AG09309 (cell line): Measurements from ENCODE around the gene RCVRN.

Source experiments
- DNase-seq: peaks from one replicate; pipeline ENCODE4 v3.0.0-alpha.2; 2010; ENCODE audit warnings: low read depth
- H3K4me3 ChIP-seq: 2 replicates; pipeline ENCODE4 v1.5.1; 2011; ENCODE audit warnings: mild to moderate bottlenecking, low read depth, low read length, moderate library complexity; ENCODE audit not compliant: control insufficient read depth
- TF ChIP-seq, protein P1 (sequence below): IDR thresholded peaks from 2 replicates; pipeline ENCODE4 v1.5.1; 2011; ENCODE audit warnings: mild to moderate bottlenecking, low read depth, low read length, inconsistent platforms; ENCODE audit not compliant: insufficient read depth, control insufficient read depth; ENCODE audit errors: missing control alignments

The RCVRN gene

DNA sequence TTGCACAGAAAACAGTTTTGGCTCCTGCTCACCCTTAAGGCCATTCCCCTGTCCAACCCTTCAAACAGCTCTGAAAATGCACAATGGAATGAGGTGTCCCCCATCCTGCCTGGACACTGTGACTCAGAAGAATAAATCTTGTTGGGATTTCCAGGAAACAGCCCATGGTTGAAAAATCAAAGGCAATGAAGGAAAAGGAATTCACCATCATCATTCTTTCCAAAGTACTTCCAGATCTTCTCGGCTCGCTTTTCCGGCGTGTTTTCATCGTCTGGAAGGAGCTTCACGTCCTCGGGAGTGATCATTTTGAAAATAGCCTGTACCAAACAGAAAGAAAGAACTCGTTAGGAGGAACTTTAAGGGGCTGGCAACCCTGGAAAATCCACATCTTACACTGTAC lies 4.3 kb downstream of the RCVRN start:
- DNase-seq: no peak
- no peak overlapping the region for H3K4me3 ChIP-seq
- TF ChIP-seq, protein P1, sequence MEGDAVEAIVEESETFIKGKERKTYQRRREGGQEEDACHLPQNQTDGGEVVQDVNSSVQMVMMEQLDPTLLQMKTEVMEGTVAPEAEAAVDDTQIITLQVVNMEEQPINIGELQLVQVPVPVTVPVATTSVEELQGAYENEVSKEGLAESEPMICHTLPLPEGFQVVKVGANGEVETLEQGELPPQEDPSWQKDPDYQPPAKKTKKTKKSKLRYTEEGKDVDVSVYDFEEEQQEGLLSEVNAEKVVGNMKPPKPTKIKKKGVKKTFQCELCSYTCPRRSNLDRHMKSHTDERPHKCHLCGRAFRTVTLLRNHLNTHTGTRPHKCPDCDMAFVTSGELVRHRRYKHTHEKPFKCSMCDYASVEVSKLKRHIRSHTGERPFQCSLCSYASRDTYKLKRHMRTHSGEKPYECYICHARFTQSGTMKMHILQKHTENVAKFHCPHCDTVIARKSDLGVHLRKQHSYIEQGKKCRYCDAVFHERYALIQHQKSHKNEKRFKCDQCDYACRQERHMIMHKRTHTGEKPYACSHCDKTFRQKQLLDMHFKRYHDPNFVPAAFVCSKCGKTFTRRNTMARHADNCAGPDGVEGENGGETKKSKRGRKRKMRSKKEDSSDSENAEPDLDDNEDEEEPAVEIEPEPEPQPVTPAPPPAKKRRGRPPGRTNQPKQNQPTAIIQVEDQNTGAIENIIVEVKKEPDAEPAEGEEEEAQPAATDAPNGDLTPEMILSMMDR: no peak

DNA sequence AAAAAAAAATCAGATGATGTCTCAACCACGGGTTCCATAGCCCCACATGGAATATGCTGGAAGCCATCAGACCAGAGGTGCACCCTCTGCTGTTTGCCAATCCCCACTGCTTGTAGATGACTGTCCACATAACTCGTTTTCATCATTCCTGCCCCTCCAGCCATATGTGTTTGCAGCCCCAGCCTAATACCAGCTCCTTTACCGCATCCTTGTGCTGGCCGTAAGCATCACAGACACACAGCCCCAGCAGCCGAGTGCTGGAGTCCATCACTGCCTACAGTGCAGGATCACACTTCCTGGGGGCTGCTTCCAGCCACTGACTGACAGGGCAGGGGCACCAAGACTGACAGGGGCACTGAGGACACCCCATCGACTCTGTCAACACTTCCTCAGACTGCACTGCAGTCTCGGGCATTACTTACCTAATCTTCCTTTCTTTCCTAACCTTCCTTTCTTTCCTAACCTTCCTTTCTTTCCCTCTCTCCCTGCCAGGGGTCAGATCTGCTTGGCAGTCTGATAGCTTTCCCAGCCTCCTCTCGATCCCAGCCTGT lies 5.0 kb downstream of the RCVRN start:
- DNase-seq: no peak
- no peak overlapping the region for H3K4me3 ChIP-seq
- TF ChIP-seq, protein P1: no peak

DNA sequence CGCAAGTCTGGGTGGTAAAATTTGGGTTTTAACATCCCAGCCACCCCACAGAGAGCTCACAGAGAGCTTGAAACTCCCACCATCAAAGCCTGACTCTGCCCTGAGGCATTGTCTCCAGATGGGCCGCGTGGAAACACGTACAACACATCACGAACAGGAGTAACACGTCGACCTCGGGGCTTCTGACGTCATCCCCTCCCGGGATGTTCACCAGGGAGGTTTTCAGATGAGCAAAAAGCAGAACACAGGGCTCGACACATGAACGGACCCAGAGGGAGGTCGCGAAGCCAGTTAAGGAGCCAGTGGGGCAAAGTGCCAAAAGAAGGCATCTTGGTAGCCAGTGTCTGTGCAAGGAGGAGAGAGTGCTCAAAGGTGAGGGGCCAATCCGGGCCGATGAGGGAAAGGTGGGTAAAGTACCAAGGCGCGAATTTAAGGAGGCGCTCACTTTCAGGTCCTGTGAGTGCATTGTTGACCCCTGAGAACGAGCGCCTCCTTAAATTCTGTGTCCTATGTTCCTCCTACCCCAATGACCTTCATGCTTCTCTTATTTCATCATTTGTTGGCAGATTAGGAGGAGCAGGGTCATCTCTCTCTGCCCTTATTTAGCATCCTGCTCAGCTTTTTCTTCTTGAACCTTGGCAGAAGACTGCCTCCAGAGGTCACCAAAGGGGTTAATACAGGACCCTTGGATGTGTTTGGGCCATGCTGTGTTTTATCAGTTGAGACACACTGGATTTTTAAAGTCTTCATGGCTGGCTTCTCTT lies 5.6 kb downstream of the RCVRN start:
- H3K4me3 ChIP-seq: no peak overlapping the region
- DNase-seq: no peak
- TF ChIP-seq, protein P1: no peak

DNA sequence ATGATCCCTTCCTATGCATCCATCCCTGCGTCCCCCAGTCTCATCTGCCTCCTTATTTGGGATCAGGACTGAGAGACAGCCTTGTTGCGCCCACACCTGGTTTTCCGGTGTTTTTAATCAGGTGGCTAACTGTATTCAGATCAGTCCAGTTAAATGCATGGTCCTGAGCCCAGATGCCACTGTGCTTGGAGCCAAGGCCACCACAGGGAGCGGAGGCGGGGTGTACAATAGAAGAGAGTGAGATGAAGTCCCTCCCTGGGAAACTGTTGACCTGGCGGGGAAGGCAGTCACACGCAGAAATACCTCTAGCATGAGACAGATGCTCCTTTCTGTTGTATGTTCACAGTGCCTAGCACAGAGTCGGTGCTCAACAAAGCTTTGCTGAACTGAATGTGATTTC lies 6.3 kb downstream of the RCVRN start:
- no peak for DNase-seq
- no peak overlapping the region for H3K4me3 ChIP-seq
- TF ChIP-seq, protein P1: no peak

DNA sequence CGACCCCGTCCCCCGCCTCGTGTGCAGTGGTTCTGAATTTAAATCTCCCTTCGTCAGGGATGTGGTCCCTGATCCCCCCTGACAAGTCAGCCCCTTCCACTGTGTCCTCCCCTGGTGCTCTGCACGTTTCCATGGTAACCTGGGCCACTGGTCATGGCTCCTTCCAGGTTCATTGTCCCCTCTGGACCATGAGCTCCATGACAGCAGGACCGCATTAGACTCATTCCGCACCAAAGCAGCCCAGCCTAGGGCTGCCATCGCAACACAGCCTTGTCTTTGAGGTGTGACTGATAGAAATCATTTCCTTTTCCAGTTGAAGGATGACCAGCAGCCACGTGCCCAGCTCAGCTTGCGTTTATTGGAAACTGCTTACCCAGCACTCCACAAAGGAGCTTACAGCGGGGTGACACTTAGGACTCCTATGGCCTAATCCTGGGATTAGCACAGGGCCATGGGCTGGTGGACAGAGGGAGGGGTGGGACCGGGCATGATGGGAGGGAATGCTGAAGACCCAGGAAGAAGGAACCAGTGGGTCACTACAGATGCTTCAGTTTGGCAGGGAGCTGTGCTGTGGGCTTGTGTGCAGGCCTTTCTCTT lies 7.6 kb downstream of the RCVRN start:
- TF ChIP-seq, protein P1: no peak
- H3K4me3 ChIP-seq: no peak overlapping the region
- DNase-seq: no peak

DNA sequence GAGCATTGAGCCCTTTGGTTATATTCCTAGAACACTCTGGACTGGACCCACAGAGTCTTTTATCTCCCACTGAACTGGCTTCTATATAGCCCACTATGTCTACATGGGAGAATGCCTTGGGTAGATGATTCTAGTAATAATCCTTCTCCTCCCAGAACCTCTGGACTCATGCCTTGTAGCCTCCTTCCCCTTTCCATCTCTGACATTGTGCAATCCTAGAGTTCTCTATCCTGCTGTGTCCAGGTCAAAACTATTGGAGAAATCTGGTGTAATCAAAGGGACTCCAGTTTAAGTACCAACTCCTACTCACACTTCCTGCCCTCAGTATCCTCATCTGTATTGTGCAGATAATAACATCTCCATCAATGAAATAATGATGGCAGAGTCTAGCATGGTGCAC lies 9.1 kb downstream of the RCVRN start:
- no peak for DNase-seq
- H3K4me3 ChIP-seq: no peak overlapping the region
- TF ChIP-seq, protein P1: no peak

DNA sequence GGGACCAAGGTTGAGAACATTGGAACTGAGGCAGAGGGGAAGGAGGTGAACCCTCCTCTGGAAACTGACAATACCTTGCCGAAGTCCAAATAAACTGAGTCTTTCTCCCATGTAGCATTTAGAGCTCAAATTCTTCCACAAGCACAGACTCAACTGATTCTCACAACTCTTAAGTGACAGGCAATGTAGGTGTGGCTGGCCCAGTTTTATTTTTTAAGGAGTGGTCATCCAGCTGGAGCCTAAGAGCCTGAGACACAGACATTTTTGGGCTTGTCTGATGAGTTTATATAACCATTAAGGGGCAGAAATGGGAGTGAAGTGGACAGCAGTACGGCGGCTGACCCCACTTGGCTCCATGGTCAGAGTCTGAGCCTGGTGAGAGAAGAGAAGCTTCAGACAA lies 10.8 kb downstream of the RCVRN start:
- DNase-seq: no peak
- no peak overlapping the region for H3K4me3 ChIP-seq
- TF ChIP-seq, protein P1: no peak
